Esophagus squamous epithelium (tissue), 5 donors: ENCODE measurements around the gene ACTMAP. TPM values are rescaled to one million over a fixed set of nuclear protein-coding genes. Genes with fewer than 3 reads are reported as not detected.

Experiments used
- DNase-seq: peaks from one replicate; lab custom pipeline; 2025; lab: John Stamatoyannopoulos, UW
- H3K27ac ChIP-seq, 4 donors: fragments of 200-600 bp; sonication (generic); one replicate each; pipeline ENCODE4 v1.5.1; 2016 to 2019; ENCODE audit warnings: mild to moderate bottlenecking in 1 of 4
- H3K27me3 ChIP-seq, 4 donors: fragments of 200-600 bp; sonication (generic); 1 replicate in 3 of 4; 2 replicates in 1 of 4; pipeline versions ENCODE4 v1.5.1 to v1.6.0; 2017 to 2021; ENCODE audit warnings: antibody characterized with exemption in 1 of 4
- H3K36me3 ChIP-seq, 3 donors: fragments of 200-600 bp; sonication (generic); one replicate each; pipeline ENCODE4 v1.5.1; 2016 to 2019
- H3K4me1 ChIP-seq, 3 donors: fragments of 200-600 bp; sonication (generic); one replicate each; pipeline ENCODE4 v1.5.1; 2017 to 2019
- H3K4me3 ChIP-seq, 4 donors: fragments of 200-600 bp; sonication (generic); 1 replicate in 3 of 4; 2 replicates in 1 of 4; pipeline ENCODE4 v1.5.1; 2016 to 2019; ENCODE audit warnings: mild to moderate bottlenecking in 2 of 4, moderate library complexity in 1 of 4
- H3K9me3 ChIP-seq, 3 donors: fragments of 200-600 bp; sonication (generic); one replicate each; pipeline ENCODE4 v1.5.1; 2016 to 2019
- CTCF ChIP-seq, 6 experiments: fragments of 450-650 bp in 4 of 6; fragments of 200-600 bp in 2 of 6; sonication (generic) in 2 of 6; IDR thresholded peaks; one replicate each; pipeline ENCODE4 v1.5.1; 2016 to 2019; ENCODE audit warnings: antibody characterized with exemption in 6 of 6, mild to moderate bottlenecking in 4 of 6, moderate library complexity in 4 of 6
- POLR2A ChIP-seq, 4 donors: fragments of 450-650 bp; IDR thresholded peaks; one replicate each; pipeline ENCODE4 v1.6.1; 2017; ENCODE audit warnings: antibody characterized with exemption in 4 of 4, mild to moderate bottlenecking in 4 of 4, moderate library complexity in 3 of 4
- WGBS, 2 donors: methylation state at CpG; one replicate each; pipeline ENCODE4 v1.1.5; 2018; 5-methylcytosine and 5-hydroxymethylcytosine counted together
- intact Hi-C: fragments of 100-400 bp; cut with DNase I; formaldehyde crosslinking; loops from one replicate; pipeline ENCODE4 v1.15.0; 2022
- total RNA-seq, 4 donors: library from RNA; depleted of rRNA; stranded (reverse); fragments of >200 nt; gene quantifications; one replicate each; pipeline ENCODE4 v1.1.0, GENCODE V29; 2016
- donor health status: DM: yes; HTN: yes; CAD: no.

Gene ACTMAP
- total RNA-seq, 4 donors from 2014 or later: 2.1 to 2.8 (median 2.4) TPM

GRCh38 chr19:40756502-40757110 is 6.3 kb upstream of the ACTMAP start:
- H3K4me1 ChIP-seq: peaks cover 22 to 70% (median 39%) of the 10 kb centered on the region in 3 donors

GRCh38 chr19:40755791-40756190 is 5.5 kb upstream of the ACTMAP start:
- Histone ChIP-seq H3K4me3 (no peak overlapping the region), H3K36me3 (peaks cover 20 to 66% (median 29%) of the 10 kb centered on the region in 3 donors), H3K4me1 (peaks cover 22 to 67% (median 39%) of the 10 kb centered on the region in 3 donors), H3K27me3 (no peaks in the 10 kb centered on the region), H3K27ac (no peak overlapping the region), H3K9me3 (no peaks in the 10 kb centered on the region)
- TF ChIP-seq CTCF (IDR thresholded peaks at IDR 0.05) (no peak), POLR2A (IDR thresholded peaks at IDR 0.05) (no peak)
- no peak for DNase-seq
- intact Hi-C loops: no loop called here
- 88 to 94% methylated on average over 5 to 8 of the region's 8 CpGs for WGBS, 2 donors

More at GRCh38 chr19:40756502-40757110, 6.3 kb upstream of the ACTMAP start:
- no peak for DNase-seq
- Histone ChIP-seq H3K36me3 (peaks cover 20 to 75% (median 33%) of the 10 kb centered on the region in 3 donors), H3K27me3 (no peaks in the 10 kb centered on the region), H3K9me3 (no peaks in the 10 kb centered on the region), H3K27ac (peak overlapping the region in 2 of 4 donors; percentile 6 to 38), H3K4me3 (no peak overlapping the region)
- WGBS, 2 donors: 55 to 59% methylated on average over 10 to 11 of the region's 11 CpGs
- no peak for TF ChIP-seq CTCF (IDR thresholded peaks at IDR 0.05)
- no peak for TF ChIP-seq POLR2A (IDR thresholded peaks at IDR 0.05)
- intact Hi-C loops: no loop called here

GRCh38 chr19:40755248-40755624 is 5.0 kb upstream of the ACTMAP start:
- no peaks in the 10 kb centered on the region for H3K27me3 ChIP-seq
- H3K4me3 ChIP-seq: no peak overlapping the region
- H3K4me1 ChIP-seq: peaks cover 22 to 67% (median 39%) of the 10 kb centered on the region in 3 donors
- intact Hi-C loops: no loop called here
- H3K36me3 ChIP-seq: peaks cover 20 to 61% (median 23%) of the 10 kb centered on the region in 3 donors
- H3K9me3 ChIP-seq: no peaks in the 10 kb centered on the region
- 87% methylated on average over 3 of the region's 3 CpGs; no CpG with 5 or more reads in 1 of the 2 donors for WGBS, 2 donors
- no peak for DNase-seq
- no peak for TF ChIP-seq CTCF (IDR thresholded peaks at IDR 0.05)
- no peak for TF ChIP-seq POLR2A (IDR thresholded peaks at IDR 0.05)
- no peak overlapping the region for H3K27ac ChIP-seq

GRCh38 chr19:40754611-40755247 is 4.5 kb upstream of the ACTMAP start:
- no peak for TF ChIP-seq CTCF (IDR thresholded peaks at IDR 0.05)
- TF ChIP-seq POLR2A (IDR thresholded peaks at IDR 0.05): no peak
- DNase-seq: no peak
- peak overlapping the region in 2 of 4 donors; percentile 4 to 18 for H3K4me3 ChIP-seq
- H3K27ac ChIP-seq: peak overlapping the region; percentile 48 to 60 (median 52)
- no peaks in the 10 kb centered on the region for H3K9me3 ChIP-seq
- H3K36me3 ChIP-seq: peaks cover 17 to 56% (median 18%) of the 10 kb centered on the region in 3 donors
- WGBS, 2 donors: 68 to 72% methylated on average over 8 to 9 of the region's 9 CpGs
- intact Hi-C loops: no loop called here
- H3K4me1 ChIP-seq: peaks cover 22 to 71% (median 40%) of the 10 kb centered on the region in 3 donors
- H3K27me3 ChIP-seq: no peaks in the 10 kb centered on the region

- intact Hi-C loops: no loop called here
- Histone ChIP-seq H3K36me3 (peaks cover 2 to 32% (median 14%) of the 10 kb centered on the region in 3 donors), H3K27ac (peak overlapping the region; percentile 87 to 98 (median 98)), H3K4me1 (peaks cover 27 to 79% (median 55%) of the 10 kb centered on the region in 3 donors), H3K9me3 (no peaks in the 10 kb centered on the region), H3K4me3 (peak overlapping the region; percentile 46 to 86 (median 74)), H3K27me3 (no peaks in the 10 kb centered on the region)
- no peak for TF ChIP-seq POLR2A (IDR thresholded peaks at IDR 0.05)
- TF ChIP-seq CTCF (IDR thresholded peaks at IDR 0.05): no peak
- DNase-seq: no peak
- WGBS, 2 donors: 50% methylated on average over 12 of the region's 12 CpGs
Measured at GRCh38 chr19:40752257-40752781, 2.0 kb upstream of the ACTMAP start.
